Esophagus muscularis mucosa (tissue), 4 donors: Measurements from ENCODE around the gene NDUFA6. TPM values are rescaled to one million over a fixed set of nuclear protein-coding genes. Genes with fewer than 3 reads are reported as not detected.

ENCODE experiments used
- DNase-seq: peaks from one replicate; pipeline ENCODE4 v3.0.0-alpha.2; 2017; ENCODE audit errors: extremely low spot score
- H3K27ac ChIP-seq, 4 donors: fragments of 200-600 bp; sonication (generic); replicated peaks in 1 of 4; 1 replicate in 3 of 4; 2 replicates in 1 of 4; pipeline ENCODE4 v1.5.1; 2016 to 2019; ENCODE audit warnings: mild to moderate bottlenecking in 1 of 4
- H3K27me3 ChIP-seq, 4 donors: fragments of 200-600 bp; sonication (generic); one replicate each; pipeline versions ENCODE4 v1.5.1 to v1.6.0; 2016 to 2019
- H3K36me3 ChIP-seq, 4 donors: fragments of 200-600 bp; sonication (generic); one replicate each; pipeline ENCODE4 v1.5.1; 2016 to 2019
- H3K4me1 ChIP-seq, 4 donors: fragments of 200-600 bp; sonication (generic); one replicate each; pipeline ENCODE4 v1.5.1; 2016 to 2019
- H3K4me3 ChIP-seq, 4 donors: fragments of 200-600 bp; sonication (generic); 1 replicate in 2 of 4; 2 replicates in 2 of 4; pipeline ENCODE4 v1.5.1; 2016 to 2019; ENCODE audit warnings: mild to moderate bottlenecking in 4 of 4, moderate library complexity in 1 of 4
- H3K9me3 ChIP-seq, 4 donors: fragments of 200-600 bp; sonication (generic); 1 replicate in 3 of 4; 2 replicates in 1 of 4; pipeline ENCODE4 v1.5.1; 2016 to 2019
- EP300 ChIP-seq: sonication (generic); formaldehyde crosslinking; IDR thresholded peaks from one replicate; pipeline ENCODE4 v1.6.1; 2017; ENCODE audit warnings: antibody characterized with exemption
- POLR2A ChIP-seq: fragments of 450-650 bp; IDR thresholded peaks from one replicate; pipeline ENCODE4 v1.6.1; 2017; ENCODE audit warnings: antibody characterized with exemption, moderate library complexity, mild to moderate bottlenecking, low read depth
- POLR2AphosphoS5 ChIP-seq, 2 donors: sonication (generic); formaldehyde crosslinking; IDR thresholded peaks; one replicate each; pipeline ENCODE4 v1.6.1; 2017; ENCODE audit warnings: antibody characterized with exemption in 2 of 2
- WGBS: methylation state at CpG from one replicate; pipeline ENCODE4 v1.1.5; 2018; 5-methylcytosine and 5-hydroxymethylcytosine counted together
- intact Hi-C: fragments of 100-400 bp; cut with DNase I; formaldehyde crosslinking; loops from one replicate; pipeline ENCODE4 v1.15.1; 2023
- total RNA-seq, 4 donors: library from RNA; depleted of rRNA; stranded (reverse); fragments of >200 nt; gene quantifications; one replicate each; pipeline versions ENCODE4 v1.1.0 to v1.2.1, GENCODE V29; 2016
- TF ChIP-seq, protein P1 (sequence below), 3 experiments: fragments of 200-600 bp in 2 of 3; fragments of 450-650 bp in 1 of 3; sonication (generic) in 2 of 3; IDR thresholded peaks; one replicate each; pipeline ENCODE4 v1.5.1; 2017 to 2019; ENCODE audit warnings: antibody characterized with exemption in 3 of 3, mild to moderate bottlenecking in 2 of 3, moderate library complexity in 1 of 3

NDUFA6 gene
- total RNA-seq, 4 donors from 2014 or later = 54.0 to 90.9 (median 75.8) TPM

DNA sequence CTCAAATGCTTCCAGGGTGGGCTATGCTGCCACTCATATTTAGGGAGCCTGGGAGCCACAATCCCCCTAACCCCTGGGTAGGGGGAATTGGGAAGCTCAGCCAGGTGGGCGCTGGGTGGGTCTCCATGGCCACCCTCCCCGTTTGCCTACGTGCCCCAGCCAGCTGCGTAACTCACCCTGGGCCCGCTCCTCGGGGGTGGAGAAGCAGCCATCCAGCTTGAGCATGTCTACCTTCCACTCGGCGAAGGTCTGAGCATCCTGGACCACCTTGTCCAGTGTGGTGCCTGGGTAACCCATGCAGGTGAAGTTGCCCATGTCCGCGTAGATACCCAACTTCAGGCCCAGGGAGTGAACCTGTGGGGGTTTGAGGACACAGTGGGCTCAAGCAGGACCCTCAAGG is 23.6 kb downstream of the NDUFA6 start:
- H3K9me3 ChIP-seq = no peaks in the 10 kb centered on the region
- no peak overlapping the region for H3K4me3 ChIP-seq
- H3K36me3 ChIP-seq = peaks cover 36 to 62% (median 57%) of the 10 kb centered on the region in 4 donors
- no peak for TF ChIP-seq POLR2AphosphoS5 (IDR thresholded peaks at IDR 0.05)
- no peak for TF ChIP-seq POLR2A
- no peak for TF ChIP-seq EP300
- TF ChIP-seq, protein P1, sequence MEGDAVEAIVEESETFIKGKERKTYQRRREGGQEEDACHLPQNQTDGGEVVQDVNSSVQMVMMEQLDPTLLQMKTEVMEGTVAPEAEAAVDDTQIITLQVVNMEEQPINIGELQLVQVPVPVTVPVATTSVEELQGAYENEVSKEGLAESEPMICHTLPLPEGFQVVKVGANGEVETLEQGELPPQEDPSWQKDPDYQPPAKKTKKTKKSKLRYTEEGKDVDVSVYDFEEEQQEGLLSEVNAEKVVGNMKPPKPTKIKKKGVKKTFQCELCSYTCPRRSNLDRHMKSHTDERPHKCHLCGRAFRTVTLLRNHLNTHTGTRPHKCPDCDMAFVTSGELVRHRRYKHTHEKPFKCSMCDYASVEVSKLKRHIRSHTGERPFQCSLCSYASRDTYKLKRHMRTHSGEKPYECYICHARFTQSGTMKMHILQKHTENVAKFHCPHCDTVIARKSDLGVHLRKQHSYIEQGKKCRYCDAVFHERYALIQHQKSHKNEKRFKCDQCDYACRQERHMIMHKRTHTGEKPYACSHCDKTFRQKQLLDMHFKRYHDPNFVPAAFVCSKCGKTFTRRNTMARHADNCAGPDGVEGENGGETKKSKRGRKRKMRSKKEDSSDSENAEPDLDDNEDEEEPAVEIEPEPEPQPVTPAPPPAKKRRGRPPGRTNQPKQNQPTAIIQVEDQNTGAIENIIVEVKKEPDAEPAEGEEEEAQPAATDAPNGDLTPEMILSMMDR (IDR thresholded peaks at IDR 0.05) = no peak
- 80% methylated on average over 1 of the region's 10 CpGs for WGBS
- H3K27me3 ChIP-seq = no peaks in the 10 kb centered on the region
- intact Hi-C loops = no loop called here
- peaks cover 20 to 33% (median 25%) of the 10 kb centered on the region in 4 donors for H3K4me1 ChIP-seq
- no peak for DNase-seq
- no peak overlapping the region for H3K27ac ChIP-seq

GRCh38 chr22:42066126-42066761 is 24.3 kb downstream of the NDUFA6 start:
- Histone ChIP-seq H3K4me3 (no peak overlapping the region), H3K27ac (no peak overlapping the region), H3K36me3 (peaks cover 39 to 69% (median 63%) of the 10 kb centered on the region in 4 donors), H3K9me3 (no peaks in the 10 kb centered on the region), H3K27me3 (no peaks in the 10 kb centered on the region), H3K4me1 (peaks cover 13 to 26% (median 18%) of the 10 kb centered on the region in 4 donors)
- intact Hi-C loops = no loop called here
- no peak for TF ChIP-seq POLR2AphosphoS5 (IDR thresholded peaks at IDR 0.05)
- no peak for TF ChIP-seq POLR2A
- TF ChIP-seq, protein P1 (IDR thresholded peaks at IDR 0.05) = no peak
- no peak for TF ChIP-seq EP300
- DNase-seq = no peak
- 100% methylated on average over 2 of the region's 7 CpGs for WGBS

GRCh38 chr22:42065438-42066125 is 25.0 kb downstream of the NDUFA6 start:
- intact Hi-C loops = no loop called here
- DNase-seq = no peak
- 83% methylated on average over 8 of the region's 13 CpGs for WGBS
- no peak overlapping the region for H3K27ac ChIP-seq
- peaks cover 46 to 75% (median 70%) of the 10 kb centered on the region in 4 donors for H3K36me3 ChIP-seq
- TF ChIP-seq, protein P1 (IDR thresholded peaks at IDR 0.05) = no peak
- TF ChIP-seq POLR2A (no peak), EP300 (no peak), POLR2AphosphoS5 (IDR thresholded peaks at IDR 0.05) (no peak)
- no peaks in the 10 kb centered on the region for H3K9me3 ChIP-seq
- H3K27me3 ChIP-seq = no peaks in the 10 kb centered on the region
- H3K4me3 ChIP-seq = no peak overlapping the region
- H3K4me1 ChIP-seq = peaks cover 9 to 21% (median 15%) of the 10 kb centered on the region in 4 donors

DNA sequence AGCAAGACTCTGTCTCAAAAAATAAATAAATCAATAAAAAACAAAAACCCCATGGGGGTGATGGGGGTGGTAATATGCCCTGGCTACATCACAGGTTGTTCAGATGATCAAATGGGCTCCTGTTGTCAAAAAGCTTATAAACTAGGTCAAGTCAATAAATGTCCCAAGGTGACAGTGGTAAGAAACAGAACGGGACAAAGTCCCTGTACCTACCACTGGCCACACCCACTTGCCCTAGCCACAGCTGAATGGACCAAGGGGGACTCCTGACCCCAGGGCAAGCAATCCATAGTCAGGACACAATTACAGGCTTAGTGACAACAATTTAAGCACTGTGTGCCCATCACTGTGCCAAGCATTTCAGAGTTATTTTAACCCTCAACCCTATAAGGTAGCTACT is 25.9 kb downstream of the NDUFA6 start:
- no peak overlapping the region for H3K27ac ChIP-seq
- no peak overlapping the region for H3K4me3 ChIP-seq
- H3K36me3 ChIP-seq = peaks cover 55 to 85% (median 80%) of the 10 kb centered on the region in 4 donors
- no peaks in the 10 kb centered on the region for H3K9me3 ChIP-seq
- 89% methylated on average over 1 of the region's 1 CpG for WGBS
- H3K4me1 ChIP-seq = peaks cover 3 to 15% (median 8%) of the 10 kb centered on the region in 4 donors
- intact Hi-C loops = no loop called here
- TF ChIP-seq POLR2A (no peak), POLR2AphosphoS5 (IDR thresholded peaks at IDR 0.05) (no peak), EP300 (no peak)
- TF ChIP-seq, protein P1 (IDR thresholded peaks at IDR 0.05) = no peak
- DNase-seq = no peak
- no peaks in the 10 kb centered on the region for H3K27me3 ChIP-seq
